Measurements from ENCODE around the gene DSG3.

- TF ChIP-seq ZFX (IDR thresholded peaks at IDR 0.05; ENCODE audit: borderline replicate concordance) (no peak), CTCF (IDR thresholded peaks at IDR 0.05) (no peak)
Measured at GRCh38 chr18:31451625-31452024, 4.1 kb downstream of the DSG3 start.

Data from 22Rv1 (cell line).